Body of pancreas (tissue), 4 donors: ENCODE data around the gene LRRC19.

ENCODE experiments used
- CTCF ChIP-seq, 7 experiments: fragments of 450-650 bp in 4 of 7; fragments of 200-600 bp in 3 of 7; sonication (generic) in 3 of 7; IDR thresholded peaks; one replicate each; pipeline ENCODE4 v1.5.1; 2016 to 2019; ENCODE audit warnings: antibody characterized with exemption in 7 of 7
- POLR2A ChIP-seq, 3 donors: fragments of 450-650 bp; IDR thresholded peaks; one replicate each; pipeline ENCODE4 v1.6.1; 2016; ENCODE audit warnings: antibody characterized with exemption in 3 of 3, mild to moderate bottlenecking in 2 of 3

GRCh38 chr9:26950521-26950920, 55.0 kb downstream of the LRRC19 start:
- TF ChIP-seq CTCF (IDR thresholded peaks at IDR 0.05): no peak
- TF ChIP-seq POLR2A (IDR thresholded peaks at IDR 0.05): no peak
